ENCODE measurements around the gene IMPA2. TPM values are rescaled to one million over a fixed set of nuclear protein-coding genes. Genes with fewer than 3 reads are reported as not detected.
A peak's percentile ranks its signal among the peaks of the same experiment; 100 is the strongest.

IMPA2 gene
- total and polyA plus RNA-seq, 2 of the 4 experiments (the other 2 are of a cell fraction) = 5.4 to 5.5 TPM

- H4K91ac ChIP-seq (ENCODE audit: insufficient read depth, low read depth, low read length) = peak overlapping the region; percentile 58
- H3K4ac ChIP-seq (ENCODE audit: low read depth, low read length) = no peak overlapping the region; the same call in 1 of the 2 replicates
- H3K9me3 ChIP-seq (ENCODE audit: control insufficient read depth, insufficient read depth, low read length) = no peaks in the 10 kb centered on the region
- ChIA-PET POLR2A (ENCODE audit: unreplicated experiment) (interaction anchor here (0.6 kb wide), 1 partner anchor 16 kb away, joined by 3 read pairs; no protein-coding TSS in a partner anchor), CTCF (no interaction called here)
- peak; percentile 72 for ATAC-seq (ENCODE audit: low read depth)
- H3K4me2 ChIP-seq (ENCODE audit: low read depth, low read length) = peak overlapping the region; percentile 2; the same call in 1 of the 2 replicates
- 20% methylated on average over 2 of the region's 9 CpGs; no CpG with 5 or more reads in 1 of the 2 experiments for WGBS, 2 experiments (ENCODE audit: extremely low coverage in 2 of 2, insufficient read length in 1 of 2)
- H3K23ac ChIP-seq (ENCODE audit: low read depth, low read length) = peak overlapping the region; percentile 33; the same call in 1 of the 2 replicates
- H3K27me3 ChIP-seq (ENCODE audit: control insufficient read depth, insufficient read depth, low read length) = no peaks in the 10 kb centered on the region
- BruUV-seq (replicated peaks) = no TSS peak
- H4K8ac ChIP-seq (ENCODE audit: low read depth in 2 of 2, low read length in 2 of 2) = peak overlapping the region; percentile 6 to 63; a peak in 3 of 4 replicates
- no peak overlapping the region for H3K4me3 ChIP-seq (ENCODE audit: insufficient read depth, low read depth, low read length)
- peak overlapping the region; percentile 27; the same call in 1 of the 2 replicates for H3K14ac ChIP-seq (replicated peaks; ENCODE audit: low read depth, low read length)
- H3K27ac ChIP-seq (ENCODE audit: insufficient read depth, low read length) = peak overlapping the region; percentile 34; the same call in 1 of the 2 replicates
- no peaks in the 10 kb centered on the region for H3K79me1 ChIP-seq (ENCODE audit: low read depth in 1 of 2, low read length in 2 of 2)
- DNase-seq = no peak
- H3K9me1 ChIP-seq (ENCODE audit: insufficient read depth, low read length) = no peaks in the 10 kb centered on the region
- dilution Hi-C loops (cut with HindIII; ENCODE audit: low sequenced_read_pairs, unreplicated experiment) = no loop called here
- no peaks in the 10 kb centered on the region for H3K36me3 ChIP-seq (ENCODE audit: control insufficient read depth, insufficient read depth, low read length)
- H4K5ac ChIP-seq (ENCODE audit: low read depth, low read length) = peak overlapping the region; percentile 20
- H2AFZ ChIP-seq (replicated peaks; ENCODE audit: low read length, poor library complexity) = peak overlapping the region; percentile 63
- no peak overlapping the region for H2AK5ac ChIP-seq (ENCODE audit: low read depth, low read length)
- H4K20me1 ChIP-seq (ENCODE audit: insufficient read depth, low read length) = no peaks in the 10 kb centered on the region
- H2BK5ac ChIP-seq (ENCODE audit: low read depth, low read length, poor library complexity, severe bottlenecking) = peak overlapping the region; percentile 69
- peaks cover 4% of the 10 kb centered on the region for H3K4me1 ChIP-seq (ENCODE audit: control insufficient read depth, insufficient read depth, low read length)
- H2AK9ac ChIP-seq (replicated peaks; ENCODE audit: low read depth, low read length, poor library complexity) = no peak overlapping the region
- no peak overlapping the region for H2BK20ac ChIP-seq (ENCODE audit: low read depth, low read length)
- H3K56ac ChIP-seq (ENCODE audit: extremely low read depth, insufficient read depth, low read length) = no peak overlapping the region
- no peak overlapping the region for H3K9ac ChIP-seq (ENCODE audit: low read depth, low read length)
- peak overlapping the region; percentile 16; the same call in 1 of the 2 replicates for H2BK120ac ChIP-seq (ENCODE audit: low read depth, low read length)
- in situ Hi-C loops (cut with MboI; ENCODE audit: low sequenced_read_pairs) = no loop called here
- H3K18ac ChIP-seq (ENCODE audit: low read depth, low read length) = peak overlapping the region; percentile 9
- 0 out of 3 replicates have a peak overlapping the region, but pooled peaks have one; percentile 25 for H2BK15ac ChIP-seq (ENCODE audit: low read depth, low read length)
- intact Hi-C loops (cut with micrococcal nuclease) = no loop called here
- no peak for TF ChIP-seq ELK1 (IDR thresholded peaks at IDR 0.05; ENCODE audit: borderline replicate concordance, low read depth, low read length)
- no peak for TF ChIP-seq CHD1 (IDR thresholded peaks at IDR 0.05; ENCODE audit: low read depth, low read length)
- TF ChIP-seq USF2 (IDR thresholded peaks at IDR 0.05; ENCODE audit: low read depth, low read length) = no peak
- TF ChIP-seq CTCF (conservative IDR thresholded peaks at IDR 0.05; ENCODE audit: low read depth, low read length) = no peak
- no peak for TF ChIP-seq MXI1 (IDR thresholded peaks at IDR 0.05; ENCODE audit: borderline replicate concordance, low read depth, low read length)
- TF ChIP-seq NFE2L2 (IDR thresholded peaks at IDR 0.05; ENCODE audit: low read depth, low read length) = no peak
- TF ChIP-seq FOS (IDR thresholded peaks at IDR 0.05; ENCODE audit: low read depth, low read length) = no peak
- no peak for TF ChIP-seq RAD21 (IDR thresholded peaks at IDR 0.05; ENCODE audit: low read length)
- TF ChIP-seq CEBPB (IDR thresholded peaks at IDR 0.05; ENCODE audit: low read depth, low read length) = no peak
- no peak for TF ChIP-seq SMC3 (IDR thresholded peaks at IDR 0.05; ENCODE audit: low read depth, low read length)
- no peak for TF ChIP-seq POLR2A (IDR thresholded peaks at IDR 0.05; ENCODE audit: low read depth, low read length)
- no peak for TF ChIP-seq RFX5 (IDR thresholded peaks at IDR 0.05; ENCODE audit: low read depth, low read length)
- no peak for TF ChIP-seq MAZ (IDR thresholded peaks at IDR 0.05; ENCODE audit: borderline replicate concordance, low read depth, low read length)
Observed at GRCh38 chr18:11969904-11970835, 11.1 kb upstream of the IMPA2 start.
